H1 (cell line): Measurements from ENCODE around the gene PEX3. TPM values are rescaled to one million over a fixed set of nuclear protein-coding genes. Genes with fewer than 3 reads are reported as not detected.

Experiments used
- CTCF ChIA-PET: fragments of 300-600 bp; sonication (Branson Sonifier 250); formaldehyde crosslinking; loops from one replicate; lab custom pipeline; 2021; ENCODE audit not compliant: partially characterized antibody; lab: Charles Lee
- POLR2A ChIA-PET: fragments of 300-600 bp; sonication (Branson Sonifier 250); formaldehyde crosslinking; loops from one replicate; lab custom pipeline; 2021; ENCODE audit warnings: inconsistent platforms; ENCODE audit not compliant: partially characterized antibody; lab: Charles Lee
- DNase-seq, 2 experiments: peaks; one replicate each; pipeline versions ENCODE4 v3.0.0 to v3.0.0-alpha.2; 2010 to 2022; ENCODE audit warnings: low spot score in 2 of 2, low read depth in 1 of 2, mixed read lengths in 1 of 2
- FAIRE-seq: peaks from 2 replicates; lab custom pipeline; 2011; peaks lifted over from hg19 to GRCh38; lab: Jason Lieb, UNC
- H2AFZ ChIP-seq: 2 replicates; pipeline ENCODE4 v1.8.1; 2012; ENCODE audit warnings: low read length, inconsistent platforms
- H2AK5ac ChIP-seq: 2 replicates; pipeline ENCODE4 v1.6.1; 2013; ENCODE audit warnings: low read depth, low read length
- H2BK120ac ChIP-seq: replicated peaks from 2 replicates; pipeline ENCODE3; 2013; ENCODE audit warnings: low read depth, low read length, inconsistent platforms
- H2BK12ac ChIP-seq: 2 replicates; pipeline ENCODE4 v1.6.1; 2013; ENCODE audit warnings: low read depth, low read length
- H2BK15ac ChIP-seq: 2 replicates; pipeline ENCODE4 v1.6.1; 2013; ENCODE audit warnings: low read length
- H2BK20ac ChIP-seq: 2 replicates; pipeline ENCODE4 v1.6.1; 2013; ENCODE audit warnings: low read length
- H2BK5ac ChIP-seq: 2 replicates; pipeline ENCODE4 v1.6.1; 2013; ENCODE audit warnings: low read depth, low read length
- H3K14ac ChIP-seq: 2 replicates; pipeline ENCODE4 v1.6.1; 2013; ENCODE audit warnings: inconsistent platforms; ENCODE audit not compliant: insufficient read length
- H3K18ac ChIP-seq: 2 replicates; pipeline ENCODE4 v1.6.1; 2013; ENCODE audit warnings: low read length; ENCODE audit errors: extremely low read depth
- H3K23ac ChIP-seq: 2 replicates; pipeline ENCODE4 v1.6.1; 2013; ENCODE audit warnings: inconsistent platforms; ENCODE audit not compliant: insufficient read length
- H3K23me2 ChIP-seq: 2 replicates; pipeline ENCODE4 v1.6.1; 2013; ENCODE audit warnings: low read depth, low read length
- H3K27ac ChIP-seq: 2 replicates; pipeline ENCODE4 v1.6.1; 2011; ENCODE audit warnings: low read depth, low read length, inconsistent platforms
- H3K27me3 ChIP-seq, 4 experiments: replicated peaks in 1 of 4; 1 replicate in 1 of 4; 2 replicates in 3 of 4; pipeline versions ENCODE4 v1.6.1 to v1.8.1; 2011 to 2013; ENCODE audit warnings: low read length in 3 of 4, mild to moderate bottlenecking in 3 of 4, inconsistent platforms in 2 of 4, mixed read lengths in 2 of 4, moderate library complexity in 1 of 4; ENCODE audit not compliant: control insufficient read depth in 3 of 4, insufficient read depth in 3 of 4; ENCODE audit errors: extremely low read depth in 1 of 4
- H3K36me3 ChIP-seq, 4 experiments: 2 replicates each; pipeline versions ENCODE4 v1.6.1 to v1.8.1; 2011 to 2013; ENCODE audit warnings: mild to moderate bottlenecking in 4 of 4, low read length in 3 of 4, moderate library complexity in 2 of 4, control low read depth in 1 of 4, inconsistent platforms in 1 of 4; ENCODE audit not compliant: insufficient read depth in 4 of 4, control insufficient read depth in 2 of 4
- H3K4ac ChIP-seq: replicated peaks from 2 replicates; pipeline ENCODE3; 2013; ENCODE audit warnings: low read length, low read depth, mixed read lengths, inconsistent platforms; ENCODE audit not compliant: insufficient read length
- H3K4me1 ChIP-seq, 4 experiments: replicated peaks in 1 of 4; 1 replicate in 1 of 4; 2 replicates in 3 of 4; pipeline versions ENCODE4 v1.6.1 to v1.8.1; 2011 to 2013; ENCODE audit warnings: low read length in 3 of 4, inconsistent platforms in 2 of 4, mixed read lengths in 1 of 4; ENCODE audit not compliant: insufficient read depth in 4 of 4, control insufficient read depth in 3 of 4
- H3K4me2 ChIP-seq, 2 experiments: 2 replicates each; pipeline versions ENCODE4 v1.6.1 to v1.8.1; 2011 to 2013; ENCODE audit warnings: low read depth in 2 of 2, low read length in 2 of 2, control low read depth in 1 of 2, inconsistent platforms in 1 of 2, mild to moderate bottlenecking in 1 of 2; ENCODE audit not compliant: insufficient read depth in 1 of 2
- H3K4me3 ChIP-seq, 4 experiments: fragments of 200-600, 300-600 bp in 1 of 4; sonication (generic), shearing (Covaris generic), sonication (Bioruptor Twin) in 1 of 4; 2 replicates each; pipeline versions ENCODE4 v1.5.1 to v1.8.1; 2011 to 2016; ENCODE audit warnings: low read length in 4 of 4, low read depth in 3 of 4, control low read depth in 2 of 4, inconsistent platforms in 2 of 4, mild to moderate bottlenecking in 2 of 4, mixed read lengths in 1 of 4, moderate library complexity in 1 of 4; ENCODE audit not compliant: insufficient read depth in 2 of 4; ENCODE audit errors: extremely low read depth in 1 of 4
- H3K56ac ChIP-seq: replicated peaks from 2 replicates; pipeline ENCODE3; 2013; ENCODE audit warnings: low read depth, mild to moderate bottlenecking, mixed read lengths, low read length, inconsistent platforms; ENCODE audit not compliant: insufficient read length
- H3K79me1 ChIP-seq: 2 replicates; pipeline ENCODE4 v1.6.1; 2013; ENCODE audit warnings: low read depth, low read length, control low read depth
- H3K79me2 ChIP-seq, 2 experiments: 2 replicates each; pipeline versions ENCODE4 v1.6.1 to v1.8.1; 2012 to 2013; ENCODE audit warnings: low read length in 2 of 2, mild to moderate bottlenecking in 2 of 2, inconsistent platforms in 1 of 2; ENCODE audit not compliant: insufficient read depth in 2 of 2, control insufficient read depth in 1 of 2
- H3K9ac ChIP-seq, 4 experiments: replicated peaks in 1 of 4; 1 replicate in 1 of 4; 2 replicates in 3 of 4; pipeline versions ENCODE4 v1.6.1 to v1.8.1; 2011 to 2013; ENCODE audit warnings: low read depth in 3 of 4, low read length in 3 of 4, control low read depth in 2 of 4, mild to moderate bottlenecking in 2 of 4, moderate library complexity in 2 of 4, inconsistent platforms in 1 of 4; ENCODE audit errors: extremely low read depth in 1 of 4
- H3K9me3 ChIP-seq, 2 experiments: 2 replicates each; pipeline versions ENCODE4 v1.6.1 to v1.8.1; 2012 to 2013; ENCODE audit warnings: mild to moderate bottlenecking in 2 of 2, moderate library complexity in 2 of 2, control low read depth in 1 of 2, inconsistent platforms in 1 of 2, low read depth in 1 of 2, low read length in 1 of 2, mixed read lengths in 1 of 2; ENCODE audit not compliant: insufficient read depth in 2 of 2
- H4K20me1 ChIP-seq, 2 experiments: replicated peaks in 1 of 2; 2 replicates each; pipeline versions ENCODE3 to v1.8.1; 2011 to 2013; ENCODE audit warnings: inconsistent platforms in 2 of 2, low read length in 2 of 2, mild to moderate bottlenecking in 1 of 2; ENCODE audit not compliant: insufficient read depth in 2 of 2, control insufficient read depth in 1 of 2
- H4K5ac ChIP-seq: 2 replicates; pipeline ENCODE4 v1.6.1; 2013; ENCODE audit warnings: low read length, low read depth, mixed read lengths, inconsistent platforms; ENCODE audit not compliant: insufficient read length
- H4K8ac ChIP-seq: 2 replicates; pipeline ENCODE4 v1.8.0; 2013; ENCODE audit warnings: mild to moderate bottlenecking, moderate library complexity, low read length, inconsistent platforms; ENCODE audit not compliant: insufficient read depth; ENCODE audit errors: extremely low read depth
- H4K91ac ChIP-seq: replicated peaks from 2 replicates; pipeline ENCODE3; 2013; ENCODE audit warnings: low read length, mixed read lengths, inconsistent platforms; ENCODE audit not compliant: insufficient read length
- ATF2 ChIP-seq: IDR thresholded peaks from 2 replicates; pipeline ENCODE4 v1.6.1; 2012; ENCODE audit warnings: low read length, inconsistent platforms
- EP300 ChIP-seq, 2 experiments: IDR thresholded peaks; 1 replicate in 1 of 2; 2 replicates in 1 of 2; pipeline ENCODE4 v1.6.1; 2011 to 2012; ENCODE audit warnings: low read depth in 2 of 2, low read length in 2 of 2, mild to moderate bottlenecking in 2 of 2, borderline replicate concordance in 1 of 2, inconsistent platforms in 1 of 2, moderate library complexity in 1 of 2
- GTF2F1 ChIP-seq: IDR thresholded peaks from 2 replicates; pipeline ENCODE4 v1.6.1; 2012; ENCODE audit warnings: low read depth, low read length, improper control_type of control experiment, borderline replicate concordance
- JUND ChIP-seq: IDR thresholded peaks from 2 replicates; pipeline ENCODE4 v1.6.1; 2011; ENCODE audit warnings: mild to moderate bottlenecking, improper control_type of control experiment, low read length
- POLR2AphosphoS5 ChIP-seq: IDR thresholded peaks from 2 replicates; pipeline ENCODE4 v1.6.1; 2011; ENCODE audit warnings: low read depth, low read length
- SIX5 ChIP-seq: IDR thresholded peaks from 2 replicates; pipeline ENCODE4 v1.6.1; 2011; ENCODE audit warnings: mild to moderate bottlenecking, low read depth, low read length
- SP1 ChIP-seq: IDR thresholded peaks from 2 replicates; pipeline ENCODE4 v1.6.1; 2011; ENCODE audit warnings: low read depth, low read length
- SP2 ChIP-seq: IDR thresholded peaks from 2 replicates; pipeline ENCODE4 v1.6.1; 2012; ENCODE audit warnings: mild to moderate bottlenecking, low read length, inconsistent platforms
- TAF1 ChIP-seq: IDR thresholded peaks from 2 replicates; pipeline ENCODE4 v1.6.1; 2011; ENCODE audit warnings: mild to moderate bottlenecking, low read depth, low read length
- WGBS, 2 experiments: shearing (Covaris generic) in 1 of 2; methylation state at CpG; one replicate each; pipeline versions ENCODE4 v1.1.6 to v1.1.7; 2013 to 2015; ENCODE audit warnings: low lambda C conversion rate in 2 of 2, mixed read lengths in 2 of 2, inconsistent platforms in 1 of 2, low coverage in 1 of 2, missing lambda C conversion rate in 1 of 2; ENCODE audit not compliant: insufficient replicate concordance in 2 of 2, insufficient coverage in 1 of 2, insufficient read length in 1 of 2; ENCODE audit errors: extremely low coverage in 1 of 2, missing lambda C conversion rate in 1 of 2; 5-methylcytosine and 5-hydroxymethylcytosine counted together
- polyA plus RNA-seq, 7 experiments: library from polyadenylated mRNA; depleted of rRNA in 3 of 7; stranded (reverse) in 5 of 7; unstranded in 2 of 7; fragments of >200 nt in 5 of 7; fragments of 200-250 nt in 2 of 7; gene quantifications; 1 replicate in 5 of 7; 2 replicates in 1 of 7; 4 replicates in 1 of 7; pipeline versions ENCODE4 v1.2.1 to v1.2.3, GENCODE V29; 2011 to 2013; ENCODE audit warnings: missing spikeins in 2 of 7, mixed read lengths in 2 of 7
- total RNA-seq: library from RNA; stranded (reverse); fragmentation: NEBNext Ultra II Directional; extraction: Animal tissue kit (Norgen Biotek cat#: 25700); gene quantifications from 2 replicates; pipeline ENCODE4 v1.2.1, GENCODE V29; 2021
- TF ChIP-seq, protein P1 (sequence below): IDR thresholded peaks from 2 replicates; pipeline ENCODE4 v1.6.1; 2011; ENCODE audit warnings: low read depth, mild to moderate bottlenecking, low read length; ENCODE audit not compliant: insufficient read depth

The PEX3 gene
- total and polyA plus RNA-seq, 2 of the 8 experiments (the other 6 are each of a cell fraction or from before 2014, with no cell fraction given), result 8.0 to 16.8 TPM

DNA sequence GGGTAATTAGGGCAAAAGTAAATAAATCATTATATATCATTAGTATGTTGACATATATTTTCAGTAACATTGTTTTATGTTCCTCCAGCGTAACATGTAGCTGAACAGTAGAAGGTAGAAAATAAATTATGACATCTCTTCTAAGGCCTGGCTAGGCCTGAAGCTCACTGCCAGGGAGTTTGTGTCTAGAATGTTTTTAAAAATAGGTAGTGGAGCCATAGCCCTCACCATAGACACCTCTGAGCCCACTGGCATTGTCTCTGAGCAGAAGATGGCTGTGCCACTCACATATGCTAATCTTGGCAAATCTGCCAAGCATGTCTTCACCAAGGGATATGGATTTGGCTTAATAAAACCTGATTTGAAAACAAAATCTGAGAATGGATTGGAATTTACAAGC lies 39.6 kb downstream of the PEX3 start:
- Histone ChIP-seq H3K18ac (no peak overlapping the region), H3K4me1 (no peaks in the 10 kb centered on the region), H4K8ac (no peak overlapping the region), H3K14ac (no peak overlapping the region), H3K79me2 (no peaks in the 10 kb centered on the region; a peak in 1 of 4 replicates), H2AFZ (no peak overlapping the region), H2BK15ac (no peak overlapping the region), H2BK12ac (no peak overlapping the region), H3K9ac (no peak overlapping the region), H2BK20ac (no peak overlapping the region), H3K27me3 (no peaks in the 10 kb centered on the region), H3K36me3 (peaks cover 0 to 11% (median 4%) of the 10 kb centered on the region in 4 experiments; a peak in 6 of 8 replicates), H3K4me3 (no peak overlapping the region), H3K4me2 (no peak overlapping the region), H2BK120ac (no peak overlapping the region), H3K23ac (no peak overlapping the region), H4K20me1 (peaks cover 0 to 2% of the 10 kb centered on the region in 2 experiments), H4K5ac (no peak overlapping the region), H2BK5ac (no peak overlapping the region), H3K79me1 (no peaks in the 10 kb centered on the region), H4K91ac (no peak overlapping the region), H3K23me2 (no peaks in the 10 kb centered on the region), H2AK5ac (no peak overlapping the region), H3K27ac (no peak overlapping the region), H3K56ac (no peak overlapping the region), H3K9me3 (no peaks in the 10 kb centered on the region), H3K4ac (no peak overlapping the region)
- DNase-seq, result no peak
- POLR2A ChIA-PET, result interaction anchor here (0.6 to 2.3 kb wide), 3 partner anchors 13 to 191 kb away, joined by 3 to 5 read pairs (median 3); partner anchors contain the start of genes ADAT2 and PEX3
- 95% methylated on average over 1 of the region's 1 CpG; no CpG with 5 or more reads in 1 of the 2 experiments for WGBS, 2 experiments
- no peak for FAIRE-seq
- CTCF ChIA-PET, result interaction anchor here (1.0 to 3.4 kb wide), 2 partner anchors 21 to 23 kb away, joined by 3 to 9 read pairs; partner anchors contain the start of gene FUCA2
- TF ChIP-seq, protein P1, sequence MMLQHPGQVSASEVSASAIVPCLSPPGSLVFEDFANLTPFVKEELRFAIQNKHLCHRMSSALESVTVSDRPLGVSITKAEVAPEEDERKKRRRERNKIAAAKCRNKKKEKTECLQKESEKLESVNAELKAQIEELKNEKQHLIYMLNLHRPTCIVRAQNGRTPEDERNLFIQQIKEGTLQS, result no peak
- TF ChIP-seq SIX5, result no peak
- no peak for TF ChIP-seq ATF2
- no peak for TF ChIP-seq JUND
- TF ChIP-seq SP2, result no peak
- no peak for TF ChIP-seq GTF2F1
- TF ChIP-seq TAF1, result no peak
- TF ChIP-seq SP1, result no peak
- TF ChIP-seq POLR2AphosphoS5, result no peak
- no peak for TF ChIP-seq EP300 (IDR thresholded peaks at IDR 0.05; ENCODE audit: borderline replicate concordance in 1 of 2, low read depth in 2 of 2, low read length in 2 of 2)
